Sigmoid colon (tissue), 4 donors: ENCODE measurements around the gene MAL.

Source experiments
- EP300 ChIP-seq, 4 donors: sonication (generic); formaldehyde crosslinking; IDR thresholded peaks; one replicate each; pipeline ENCODE4 v1.6.1; 2017; ENCODE audit warnings: antibody characterized with exemption in 4 of 4
- POLR2AphosphoS5 ChIP-seq, 4 donors: sonication (generic); formaldehyde crosslinking; IDR thresholded peaks; one replicate each; pipeline ENCODE4 v1.6.1; 2017; ENCODE audit warnings: antibody characterized with exemption in 4 of 4
- TF ChIP-seq, protein P1 (sequence below), 4 experiments: fragments of 450-650 bp in 3 of 4; fragments of 200-600 bp in 1 of 4; IDR thresholded peaks; one replicate each; pipeline ENCODE4 v1.5.1; 2016 to 2019; ENCODE audit warnings: antibody characterized with exemption in 4 of 4, mild to moderate bottlenecking in 3 of 4, moderate library complexity in 2 of 4

DNA sequence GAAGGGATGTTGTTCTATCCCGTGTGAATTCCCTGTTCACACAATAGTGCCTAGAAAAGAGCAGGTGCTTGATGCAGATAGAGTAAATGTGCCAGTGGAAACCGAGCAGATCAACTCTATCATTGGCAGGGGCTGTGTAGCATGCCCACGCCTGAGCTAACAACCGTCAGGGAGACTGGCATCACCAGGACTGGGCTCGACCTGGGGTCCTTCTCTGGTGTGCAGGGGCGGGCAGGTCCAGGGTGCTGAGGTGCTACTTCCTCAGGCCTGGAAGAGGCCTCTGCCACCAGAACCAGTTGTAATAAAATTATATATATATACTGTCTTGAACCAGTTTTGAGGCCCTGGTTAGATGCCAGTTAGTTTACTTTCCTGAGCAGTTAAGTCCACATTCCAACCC is 11.8 kb upstream of the MAL start:
- TF ChIP-seq, protein P1, sequence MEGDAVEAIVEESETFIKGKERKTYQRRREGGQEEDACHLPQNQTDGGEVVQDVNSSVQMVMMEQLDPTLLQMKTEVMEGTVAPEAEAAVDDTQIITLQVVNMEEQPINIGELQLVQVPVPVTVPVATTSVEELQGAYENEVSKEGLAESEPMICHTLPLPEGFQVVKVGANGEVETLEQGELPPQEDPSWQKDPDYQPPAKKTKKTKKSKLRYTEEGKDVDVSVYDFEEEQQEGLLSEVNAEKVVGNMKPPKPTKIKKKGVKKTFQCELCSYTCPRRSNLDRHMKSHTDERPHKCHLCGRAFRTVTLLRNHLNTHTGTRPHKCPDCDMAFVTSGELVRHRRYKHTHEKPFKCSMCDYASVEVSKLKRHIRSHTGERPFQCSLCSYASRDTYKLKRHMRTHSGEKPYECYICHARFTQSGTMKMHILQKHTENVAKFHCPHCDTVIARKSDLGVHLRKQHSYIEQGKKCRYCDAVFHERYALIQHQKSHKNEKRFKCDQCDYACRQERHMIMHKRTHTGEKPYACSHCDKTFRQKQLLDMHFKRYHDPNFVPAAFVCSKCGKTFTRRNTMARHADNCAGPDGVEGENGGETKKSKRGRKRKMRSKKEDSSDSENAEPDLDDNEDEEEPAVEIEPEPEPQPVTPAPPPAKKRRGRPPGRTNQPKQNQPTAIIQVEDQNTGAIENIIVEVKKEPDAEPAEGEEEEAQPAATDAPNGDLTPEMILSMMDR (IDR thresholded peaks at IDR 0.05) = no peak
- no peak for TF ChIP-seq POLR2AphosphoS5 (IDR thresholded peaks at IDR 0.05)
- TF ChIP-seq EP300 (IDR thresholded peaks at IDR 0.05) = no peak
